IMR-90 (cell line): ENCODE measurements around the gene MPPED1. TPM values are rescaled to one million over a fixed set of nuclear protein-coding genes. Genes with fewer than 3 reads are reported as not detected.

Experiments
- ATAC-seq: fragments of 200-7000 bp; cut with Tn5 transposase; 2 replicates; pipeline ENCODE4 v1.9.1; 2020; ENCODE audit warnings: low read depth, mild to moderate bottlenecking, moderate library complexity
- BruUV-seq: library from RNA; stranded (reverse); fragments of 400-500 nt; replicated peaks from 2 replicates; lab custom pipeline; 2021; lab: Mats Ljungman, UMichigan
- CTCF ChIA-PET: fragments of 300-600 bp; formaldehyde crosslinking; extraction: SDS; loops from one replicate; lab custom pipeline; 2021; ENCODE audit warnings: antibody characterized with exemption; lab: Yijun Ruan, JAX
- POLR2A ChIA-PET: fragments of 300-600 bp; sonication (Branson Sonifier 250); formaldehyde crosslinking; loops from one replicate; lab custom pipeline; 2022; ENCODE audit warnings: antibody characterized with exemption; ENCODE audit not compliant: unreplicated experiment; lab: Charles Lee
- DNase-seq: peaks from one replicate; pipeline ENCODE4 v3.0.0; 2013
- H2AFZ ChIP-seq: replicated peaks from 2 replicates; pipeline ENCODE3; 2013; ENCODE audit warnings: low read length, mild to moderate bottlenecking; ENCODE audit not compliant: poor library complexity
- H2AK5ac ChIP-seq: 2 replicates; pipeline ENCODE4 v1.6.1; 2013; ENCODE audit warnings: low read depth, low read length, inconsistent platforms
- H2AK9ac ChIP-seq: replicated peaks from 2 replicates; pipeline ENCODE3; 2013; ENCODE audit warnings: mild to moderate bottlenecking, low read depth, low read length, moderate library complexity; ENCODE audit not compliant: poor library complexity
- H2BK120ac ChIP-seq: 2 replicates; pipeline ENCODE4 v1.6.1; 2013; ENCODE audit warnings: low read depth, low read length, inconsistent platforms
- H2BK15ac ChIP-seq: 3 replicates; pipeline ENCODE4 v1.6.1; 2013; ENCODE audit warnings: low read depth, low read length, inconsistent platforms
- H2BK20ac ChIP-seq: 2 replicates; pipeline ENCODE4 v1.6.1; 2013; ENCODE audit warnings: low read depth, mild to moderate bottlenecking, inconsistent platforms, low read length, moderate library complexity
- H2BK5ac ChIP-seq: 2 replicates; pipeline ENCODE4 v1.6.1; 2013; ENCODE audit warnings: mild to moderate bottlenecking, low read depth, low read length, inconsistent platforms; ENCODE audit not compliant: poor library complexity, severe bottlenecking
- H3K14ac ChIP-seq: replicated peaks from 2 replicates; pipeline ENCODE4 v1.6.1; 2013; ENCODE audit warnings: low read depth, low read length, inconsistent platforms
- H3K18ac ChIP-seq: 2 replicates; pipeline ENCODE4 v1.6.1; 2013; ENCODE audit warnings: low read depth, low read length, control low read depth
- H3K23ac ChIP-seq: 2 replicates; pipeline ENCODE4 v1.6.1; 2013; ENCODE audit warnings: low read depth, low read length, inconsistent platforms
- H3K27ac ChIP-seq: 2 replicates; pipeline ENCODE4 v1.5.1; 2013; ENCODE audit warnings: mild to moderate bottlenecking, control low read depth, low read length; ENCODE audit not compliant: insufficient read depth
- H3K27me3 ChIP-seq: 2 replicates; pipeline ENCODE4 v1.6.1; 2013; ENCODE audit warnings: low read length; ENCODE audit not compliant: control insufficient read depth, insufficient read depth
- H3K36me3 ChIP-seq: 2 replicates; pipeline ENCODE4 v1.6.1; 2013; ENCODE audit warnings: low read length, mixed read lengths; ENCODE audit not compliant: control insufficient read depth, insufficient read depth
- H3K4ac ChIP-seq: 2 replicates; pipeline ENCODE4 v1.6.1; 2013; ENCODE audit warnings: low read depth, low read length, inconsistent platforms
- H3K4me1 ChIP-seq: 2 replicates; pipeline ENCODE4 v1.6.1; 2013; ENCODE audit warnings: low read length, mixed read lengths; ENCODE audit not compliant: control insufficient read depth, insufficient read depth
- H3K4me2 ChIP-seq: 2 replicates; pipeline ENCODE4 v1.6.1; 2013; ENCODE audit warnings: low read depth, mild to moderate bottlenecking, control low read depth, low read length, moderate library complexity
- H3K4me3 ChIP-seq: 2 replicates; pipeline ENCODE4 v1.5.1; 2013; ENCODE audit warnings: low read depth, mild to moderate bottlenecking, control low read depth, low read length, moderate library complexity; ENCODE audit not compliant: insufficient read depth
- H3K56ac ChIP-seq: 2 replicates; pipeline ENCODE4 v1.6.1; 2013; ENCODE audit warnings: low read length, inconsistent platforms; ENCODE audit not compliant: insufficient read depth; ENCODE audit errors: extremely low read depth
- H3K79me1 ChIP-seq, 2 experiments: 2 replicates each; pipeline ENCODE4 v1.6.1; 2013; ENCODE audit warnings: low read length in 2 of 2, inconsistent platforms in 1 of 2, low read depth in 1 of 2
- H3K9ac ChIP-seq: 2 replicates; pipeline ENCODE4 v1.6.1; 2013; ENCODE audit warnings: low read depth, low read length, control low read depth
- H3K9me1 ChIP-seq: 2 replicates; pipeline ENCODE4 v1.6.1; 2013; ENCODE audit warnings: low read length, inconsistent platforms; ENCODE audit not compliant: insufficient read depth
- H3K9me3 ChIP-seq: 2 replicates; pipeline ENCODE4 v1.6.1; 2013; ENCODE audit warnings: low read length; ENCODE audit not compliant: control insufficient read depth, insufficient read depth
- H4K20me1 ChIP-seq: 2 replicates; pipeline ENCODE4 v1.6.1; 2013; ENCODE audit warnings: low read length, inconsistent platforms; ENCODE audit not compliant: insufficient read depth
- H4K5ac ChIP-seq: 2 replicates; pipeline ENCODE4 v1.6.1; 2013; ENCODE audit warnings: mild to moderate bottlenecking, low read depth, low read length, control low read depth
- H4K8ac ChIP-seq, 2 experiments: 2 replicates each; pipeline ENCODE4 v1.6.1; 2013; ENCODE audit warnings: low read depth in 2 of 2, low read length in 2 of 2, control low read depth in 1 of 2, inconsistent platforms in 1 of 2
- H4K91ac ChIP-seq: 2 replicates; pipeline ENCODE4 v1.6.1; 2013; ENCODE audit warnings: low read depth, low read length, inconsistent platforms; ENCODE audit not compliant: insufficient read depth
- BHLHE40 ChIP-seq: fragments of 150-350 bp; IDR thresholded peaks from 2 replicates; pipeline ENCODE4 v1.6.1; 2016; ENCODE audit warnings: mild to moderate bottlenecking, low read depth, low read length
- CEBPB ChIP-seq: IDR thresholded peaks from 2 replicates; pipeline ENCODE4 v1.6.1; 2012; ENCODE audit warnings: low read depth, low read length, improper control_type of control experiment
- CHD1 ChIP-seq: IDR thresholded peaks from 2 replicates; pipeline ENCODE4 v1.6.1; 2012; ENCODE audit warnings: low read depth, low read length, improper control_type of control experiment
- FOS ChIP-seq: fragments of 150-350 bp; IDR thresholded peaks from 2 replicates; pipeline ENCODE4 v1.6.1; 2016; ENCODE audit warnings: low read depth, low read length
- MAFK ChIP-seq: IDR thresholded peaks from 2 replicates; pipeline ENCODE4 v1.6.1; 2012; ENCODE audit warnings: low read depth, low read length, improper control_type of control experiment
- MAZ ChIP-seq: IDR thresholded peaks from 2 replicates; pipeline ENCODE4 v1.6.1; 2012; ENCODE audit warnings: low read depth, mild to moderate bottlenecking, low read length, improper control_type of control experiment, moderate library complexity, borderline replicate concordance
- MXI1 ChIP-seq: IDR thresholded peaks from 2 replicates; pipeline ENCODE4 v1.6.1; 2012; ENCODE audit warnings: low read depth, mild to moderate bottlenecking, low read length, moderate library complexity, borderline replicate concordance
- POLR2A ChIP-seq: IDR thresholded peaks from 2 replicates; pipeline ENCODE4 v1.6.1; 2012; ENCODE audit warnings: mild to moderate bottlenecking, low read depth, low read length
- RAD21 ChIP-seq: IDR thresholded peaks from 2 replicates; pipeline ENCODE4 v1.6.1; 2012; ENCODE audit warnings: low read length, improper control_type of control experiment
- WGBS, 2 experiments: methylation state at CpG; one replicate each; pipeline versions ENCODE4 v1.1.5 to v1.1.7; 2013; ENCODE audit warnings: missing lambda C conversion rate in 2 of 2; ENCODE audit not compliant: insufficient read length in 1 of 2; ENCODE audit errors: extremely low coverage in 2 of 2; 5-methylcytosine and 5-hydroxymethylcytosine counted together
- dilution Hi-C: fragments of 300-500 bp; cut with HindIII; formaldehyde crosslinking; loops from one replicate; pipeline ENCODE4 v1.14.3; 2018; ENCODE audit warnings: low sequenced_read_pairs; ENCODE audit not compliant: unreplicated experiment
- in situ Hi-C: fragments of 300-500 bp; cut with MboI; formaldehyde crosslinking; loops from 3 replicates; pipeline ENCODE4 v1.14.3; 2019; ENCODE audit warnings: low sequenced_read_pairs, inconsistent platforms, mixed read lengths
- intact Hi-C: fragments of 100-400 bp; cut with micrococcal nuclease; formaldehyde crosslinking; loops from 2 replicates; pipeline ENCODE4 v1.10.0; 2022
- polyA plus RNA-seq, 3 experiments: library from polyadenylated mRNA; depleted of rRNA; stranded (reverse); fragments of >200 nt; gene quantifications; 2 replicates each; pipeline ENCODE4 v1.2.3, GENCODE V29; 2012; ENCODE audit warnings: low replicate concordance in 1 of 3
- total RNA-seq: library from RNA; depleted of rRNA; stranded (reverse); fragments of >200 nt; gene quantifications from 2 replicates; pipeline ENCODE4 v1.2.3, GENCODE V29; 2012
- TF ChIP-seq, protein P1 (sequence below): fragments of 150-350 bp; IDR thresholded peaks from 2 replicates; pipeline ENCODE4 v1.6.1; 2017; ENCODE audit warnings: mild to moderate bottlenecking, antibody characterized with exemption, low read length, low read depth

Gene MPPED1
- total and polyA plus RNA-seq, 2 of the 4 experiments (the other 2 are of a cell fraction): not detected

DNA sequence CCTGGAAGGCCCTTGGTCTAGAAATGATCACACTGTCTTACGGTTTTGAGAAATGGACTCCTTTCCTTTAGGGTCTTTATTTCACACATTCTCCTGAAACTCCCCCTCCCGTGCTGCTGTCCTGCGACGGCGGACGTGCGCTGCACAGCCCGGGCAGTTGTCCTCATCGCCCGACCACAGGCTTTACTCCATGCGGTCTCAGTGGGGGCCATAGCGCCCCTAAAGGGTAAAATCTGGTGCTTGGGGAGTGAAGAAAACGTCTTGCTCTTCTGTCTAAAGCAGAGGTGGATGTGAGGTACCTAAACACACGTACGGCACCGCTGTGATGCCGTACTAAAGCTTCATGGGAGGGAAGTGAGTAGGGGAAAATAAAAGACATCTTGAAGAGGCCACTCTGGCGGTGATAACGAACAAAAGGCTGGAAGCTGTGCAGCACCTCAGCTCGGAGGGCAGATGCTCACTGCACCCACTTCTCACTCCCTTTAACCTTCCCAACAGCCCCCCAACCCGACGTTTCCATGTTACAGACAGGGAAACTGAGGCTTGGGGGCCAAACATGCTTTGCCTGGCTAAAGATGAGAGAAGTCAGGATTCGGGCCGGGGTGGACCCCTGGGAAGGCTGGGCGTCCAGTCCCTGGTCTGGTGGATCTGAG is 22.6 kb downstream of the MPPED1 start:
- Histone ChIP-seq H3K36me3 (no peaks in the 10 kb centered on the region), H3K23ac (no peak overlapping the region), H2AK9ac (no peak overlapping the region), H3K4me1 (no peaks in the 10 kb centered on the region), H3K4me3 (no peak overlapping the region), H3K9me1 (no peaks in the 10 kb centered on the region), H2BK120ac (no peak overlapping the region), H2BK15ac (no peak overlapping the region), H3K14ac (no peak overlapping the region), H4K5ac (no peak overlapping the region), H3K27me3 (peaks cover 21% of the 10 kb centered on the region; the same call in 1 of the 2 replicates), H4K91ac (no peak overlapping the region), H2AK5ac (no peak overlapping the region), H3K56ac (no peak overlapping the region), H2BK5ac (no peak overlapping the region), H3K9me3 (no peaks in the 10 kb centered on the region), H2BK20ac (no peak overlapping the region), H3K79me1 (no peaks in the 10 kb centered on the region), H3K18ac (no peak overlapping the region), H4K20me1 (no peaks in the 10 kb centered on the region), H3K4ac (no peak overlapping the region), H3K27ac (no peak overlapping the region), H3K9ac (no peak overlapping the region), H2AFZ (no peak overlapping the region), H3K4me2 (no peak overlapping the region), H4K8ac (no peak overlapping the region)
- TF ChIP-seq CHD1: no peak
- TF ChIP-seq MAZ: no peak
- no peak for TF ChIP-seq BHLHE40
- TF ChIP-seq MXI1: no peak
- no peak for TF ChIP-seq MAFK
- no peak for TF ChIP-seq CEBPB
- TF ChIP-seq FOS: no peak
- no peak for TF ChIP-seq POLR2A
- TF ChIP-seq, protein P1, sequence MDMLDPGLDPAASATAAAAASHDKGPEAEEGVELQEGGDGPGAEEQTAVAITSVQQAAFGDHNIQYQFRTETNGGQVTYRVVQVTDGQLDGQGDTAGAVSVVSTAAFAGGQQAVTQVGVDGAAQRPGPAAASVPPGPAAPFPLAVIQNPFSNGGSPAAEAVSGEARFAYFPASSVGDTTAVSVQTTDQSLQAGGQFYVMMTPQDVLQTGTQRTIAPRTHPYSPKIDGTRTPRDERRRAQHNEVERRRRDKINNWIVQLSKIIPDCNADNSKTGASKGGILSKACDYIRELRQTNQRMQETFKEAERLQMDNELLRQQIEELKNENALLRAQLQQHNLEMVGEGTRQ: no peak
- no peak for TF ChIP-seq RAD21
- DNase-seq: no peak
- in situ Hi-C loops: no loop called here
- POLR2A ChIA-PET: no interaction called here
- WGBS, 2 experiments: 61% methylated on average over 5 of the region's 25 CpGs; no CpG with 5 or more reads in 1 of the 2 experiments
- no peak for ATAC-seq
- dilution Hi-C loops: no loop called here
- BruUV-seq: no TSS peak
- intact Hi-C loops: no loop called here
- CTCF ChIA-PET: no interaction called here
